NOMO-1 treated with DMSO at 0.1 percent for 48 hours (cell line): ENCODE measurements around the gene JMJD6.

ENCODE experiments used
- DNase-seq: peaks from one replicate; lab custom pipeline; 2025; ENCODE audit not compliant: unreplicated experiment; lab: John Stamatoyannopoulos, UW

Gene JMJD6

GRCh38 chr17:76683011-76683755, 43.2 kb downstream of the JMJD6 start:
- DNase-seq = no peak

GRCh38 chr17:76682296-76682695, 44.1 kb downstream of the JMJD6 start:
- no peak for DNase-seq

- DNase-seq = peak; percentile 66
Measured at GRCh38 chr17:76681222-76682137, 44.9 kb downstream of the JMJD6 start.

GRCh38 chr17:76679239-76679638, 47.2 kb downstream of the JMJD6 start:
- no peak for DNase-seq

GRCh38 chr17:76678330-76678729, 48.1 kb downstream of the JMJD6 start:
- DNase-seq = no peak

GRCh38 chr17:76677406-76677805, 49.0 kb downstream of the JMJD6 start:
- DNase-seq = no peak

- no peak for DNase-seq
Measured at GRCh38 chr17:76676629-76677028, 49.8 kb downstream of the JMJD6 start.

GRCh38 chr17:76675648-76676047, 50.8 kb downstream of the JMJD6 start:
- DNase-seq = no peak

- no peak for DNase-seq
Measured at GRCh38 chr17:76674600-76674999, 51.8 kb downstream of the JMJD6 start.

GRCh38 chr17:76673729-76674128, 52.7 kb downstream of the JMJD6 start:
- no peak for DNase-seq

GRCh38 chr17:76672892-76673291, 53.5 kb downstream of the JMJD6 start:
- DNase-seq = no peak

- no peak for DNase-seq
Measured at GRCh38 chr17:76672270-76672851, 54.0 kb downstream of the JMJD6 start.

GRCh38 chr17:76671912-76672262, 54.5 kb downstream of the JMJD6 start:
- no peak for DNase-seq

GRCh38 chr17:76671123-76671911, 55.1 kb downstream of the JMJD6 start:
- peak; percentile 99 for DNase-seq

- DNase-seq = no peak
Measured at GRCh38 chr17:76670718-76671122, 55.7 kb downstream of the JMJD6 start.

GRCh38 chr17:76670020-76670717, 56.2 kb downstream of the JMJD6 start:
- no peak for DNase-seq
